ENCODE measurements around the gene IL27RA. TPM values are rescaled to one million over a fixed set of nuclear protein-coding genes. Genes with fewer than 3 reads are reported as not detected.
"Not testable (repeated sequence)": the region's sequence is repeated elsewhere in the genome, so short reads cannot be mapped to it uniquely, and the experiment has no call there.

IL27RA gene
- total and polyA plus RNA-seq, 2 donors (not counting 1 experiment from before 2014, with no cell fraction given) = 36.2 to 38.6 TPM

- ATAC-seq (ENCODE audit: low read depth) = no peak
These were observed 2.4 kb downstream of the IL27RA start for GRCh38 chr19:14033946-14034345.

DNA sequence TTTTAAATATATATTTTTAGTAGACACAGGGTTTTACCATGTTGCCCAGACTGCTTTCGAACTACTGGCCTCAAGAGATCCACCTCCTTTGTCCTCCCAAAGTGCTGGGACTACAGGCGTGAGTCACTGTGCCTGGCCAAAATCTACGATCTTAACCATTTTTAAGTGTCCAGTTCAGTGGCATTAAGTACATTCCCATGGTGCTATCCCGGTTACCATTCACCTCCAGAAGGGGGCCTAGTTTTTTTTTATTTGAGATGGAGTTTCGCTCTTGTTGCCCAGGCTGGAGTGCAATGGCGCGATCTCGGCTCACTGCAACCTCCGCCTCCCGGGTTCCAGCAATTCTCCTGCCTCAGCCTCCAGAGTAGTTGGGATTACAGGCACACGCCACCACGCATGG is 3.6 kb downstream of the IL27RA start:
- H3K9ac ChIP-seq (ENCODE audit: low read length); intact Hi-C loops (cut with micrococcal nuclease); DNase-seq; H3K4me3 ChIP-seq (ENCODE audit: control extremely low read depth in 1 of 5, extremely low read depth in 1 of 5, insufficient read depth in 1 of 5, low read depth in 2 of 5, low read length in 4 of 5); H3K27me3 ChIP-seq (replicated peaks in 1 of 4; ENCODE audit: control extremely low read depth in 1 of 4, control insufficient read depth in 3 of 4, insufficient read depth in 4 of 4, low read length in 3 of 4); ATAC-seq (ENCODE audit: low read depth); POLR2A ChIA-PET; H3K9me3 Mint-ChIP-seq (ENCODE audit: insufficient read depth); CTCF ChIA-PET; H3K4me2 ChIP-seq (replicated peaks; ENCODE audit: low read depth, low read length, poor library complexity, severe bottlenecking); H3K4me3 Mint-ChIP-seq; H2AFZ ChIP-seq (ENCODE audit: insufficient read depth, low read depth, low read length, poor library complexity, severe bottlenecking); H3K9me3 ChIP-seq (ENCODE audit: control extremely low read depth in 1 of 3, control insufficient read depth in 2 of 3, insufficient read depth in 1 of 3, low read length in 2 of 3); H3K27me3 Mint-ChIP-seq; H3K27ac ChIP-seq (ENCODE audit: low read length in 2 of 2): not testable (repeated sequence)
- Histone ChIP-seq H4K20me1 (ENCODE audit: control insufficient read depth, insufficient read depth, low read length, poor library complexity, severe bottlenecking) (peaks cover 27% of the 10 kb centered on the region), H3K79me2 (ENCODE audit: control insufficient read depth, insufficient read depth, low read length) (peaks cover 34% of the 10 kb centered on the region), H3K4me1 (ENCODE audit: control insufficient read depth in 2 of 2, insufficient read depth in 2 of 2, low read length in 2 of 2) (peaks cover 6 to 23% of the 10 kb centered on the region in 2 donors), H3K36me3 (replicated peaks in 1 of 2; ENCODE audit: control extremely low read depth in 1 of 2, control insufficient read depth in 1 of 2, extremely low read depth in 1 of 2, insufficient read depth in 2 of 2, low read length in 1 of 2) (peaks cover 2 to 37% of the 10 kb centered on the region in 2 experiments)
- Mint-ChIP-seq H3K27ac (peak overlapping the region; percentile 26), H3K4me1 (peaks cover 25% of the 10 kb centered on the region)
- 92% methylated on average over 5 of the region's 12 CpGs for WGBS (ENCODE audit: insufficient coverage)

More at GRCh38 chr19:14033946-14034345, 2.4 kb downstream of the IL27RA start:
- H3K4me1 Mint-ChIP-seq = peaks cover 27% of the 10 kb centered on the region
- H3K27ac Mint-ChIP-seq = no peak overlapping the region
- Histone ChIP-seq H3K79me2 (ENCODE audit: control insufficient read depth, insufficient read depth, low read length) (peaks cover 34% of the 10 kb centered on the region), H4K20me1 (ENCODE audit: control insufficient read depth, insufficient read depth, low read length, poor library complexity, severe bottlenecking) (peaks cover 15% of the 10 kb centered on the region), H3K9me3 (ENCODE audit: control extremely low read depth in 1 of 3, control insufficient read depth in 2 of 3, insufficient read depth in 1 of 3, low read length in 2 of 3) (peaks cover 0 to 5% (median 0%) of the 10 kb centered on the region in 3 donors), H3K4me2 (replicated peaks; ENCODE audit: low read depth, low read length, poor library complexity, severe bottlenecking) (no peak overlapping the region), H2AFZ (ENCODE audit: insufficient read depth, low read depth, low read length, poor library complexity, severe bottlenecking) (no peak overlapping the region), H3K4me1 (ENCODE audit: control insufficient read depth in 2 of 2, insufficient read depth in 2 of 2, low read length in 2 of 2) (peaks cover 10 to 28% of the 10 kb centered on the region in 2 donors), H3K9ac (ENCODE audit: low read length) (no peak overlapping the region), H3K27me3 (replicated peaks in 1 of 4; ENCODE audit: control extremely low read depth in 1 of 4, control insufficient read depth in 3 of 4, insufficient read depth in 4 of 4, low read length in 3 of 4) (no peaks in the 10 kb centered on the region), H3K4me3 (ENCODE audit: control extremely low read depth in 1 of 5, extremely low read depth in 1 of 5, insufficient read depth in 1 of 5, low read depth in 2 of 5, low read length in 4 of 5) (no peak overlapping the region), H3K27ac (ENCODE audit: low read length in 2 of 2) (peak overlapping the region in 1 of 2 donors; percentile 9), H3K36me3 (replicated peaks in 1 of 2; ENCODE audit: control extremely low read depth in 1 of 2, control insufficient read depth in 1 of 2, extremely low read depth in 1 of 2, insufficient read depth in 2 of 2, low read length in 1 of 2) (peaks cover 2 to 25% of the 10 kb centered on the region in 2 experiments)
- H3K4me3 Mint-ChIP-seq = peak overlapping the region; percentile 21
- WGBS (ENCODE audit: insufficient coverage) = no CpG with 5 or more reads among the region's 2 CpGs
- no peaks in the 10 kb centered on the region for H3K9me3 Mint-ChIP-seq (ENCODE audit: insufficient read depth)
- DNase-seq = no peak
- intact Hi-C loops (cut with micrococcal nuclease) = loop anchor here (2.0 kb wide), 1 partner anchor 81 kb away; the partner anchor contains the start of gene DCAF15
- ChIA-PET POLR2A (interaction anchor here (0.7 kb wide), 1 partner anchor 67 kb away, joined by 3 read pairs; no protein-coding TSS in a partner anchor), CTCF (interaction anchor here (2.7 kb wide), 1 partner anchor 38 kb away, joined by 12 read pairs; the partner anchor contains the start of gene MISP3)
- no peaks in the 10 kb centered on the region for H3K27me3 Mint-ChIP-seq
- no peak for TF ChIP-seq EZH2 (IDR thresholded peaks at IDR 0.05; ENCODE audit: borderline replicate concordance, insufficient read depth, low read depth, low read length, poor library complexity, severe bottlenecking)
